ENCODE measurements around the gene TPM1. TPM values are rescaled to one million over a fixed set of nuclear protein-coding genes. Genes with fewer than 3 reads are reported as not detected.

Gene TPM1
- total RNA-seq, 1 experiment from 2014 or later: 748 TPM

DNA sequence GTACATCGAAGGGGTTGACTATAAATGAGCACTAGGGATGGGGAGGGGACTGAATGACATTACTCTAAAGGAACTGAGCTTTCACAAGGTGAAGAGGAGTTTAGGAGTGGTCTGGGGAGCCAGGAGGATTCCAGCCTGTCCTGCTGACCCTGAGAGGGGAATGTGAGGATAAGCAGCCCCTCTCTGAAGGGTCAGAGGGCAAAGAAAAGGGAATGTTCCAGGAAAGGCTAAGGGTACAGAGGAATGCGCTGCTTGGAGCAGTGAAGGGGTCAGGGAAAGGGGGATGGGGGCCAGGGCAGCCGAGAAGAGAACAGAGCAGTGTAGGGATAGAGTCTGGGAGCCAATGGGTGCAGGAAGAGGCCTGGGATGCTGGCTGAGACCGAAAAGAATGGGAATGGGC, 28.0 kb upstream of the TPM1 start:
- Histone ChIP-seq H3K27ac (ENCODE audit: insufficient read length, low read depth, low read length) (no peak overlapping the region), H2BK20ac (ENCODE audit: low read depth, low read length, poor library complexity, severe bottlenecking) (no peak overlapping the region), H2BK15ac (ENCODE audit: low read depth, low read length) (no peak overlapping the region), H2BK120ac (ENCODE audit: low read depth, low read length, poor library complexity, severe bottlenecking) (no peak overlapping the region), H3K23me2 (ENCODE audit: insufficient read length, low read depth, low read length, poor library complexity, severe bottlenecking) (no peaks in the 10 kb centered on the region), H3K4me1 (ENCODE audit: insufficient read depth, low read length) (no peaks in the 10 kb centered on the region; the same call in 1 of the 2 replicates), H3T11ph (ENCODE audit: low read length) (no peak overlapping the region), H2BK5ac (ENCODE audit: insufficient read length, low read length) (no peak overlapping the region), H2AK5ac (ENCODE audit: insufficient read length, low read length) (no peak overlapping the region), H2AFZ (ENCODE audit: low read length) (no peak overlapping the region), H3K4ac (ENCODE audit: low read depth, low read length) (no peak overlapping the region), H3K14ac (ENCODE audit: insufficient read depth, low read length) (no peak overlapping the region), H4K5ac (ENCODE audit: insufficient read length, low read depth, low read length) (no peak overlapping the region), H4K20me1 (ENCODE audit: control insufficient read depth, insufficient read depth, insufficient read length) (no peaks in the 10 kb centered on the region), H3K27me3 (ENCODE audit: insufficient read depth, low read length) (no peaks in the 10 kb centered on the region), H3K79me2 (ENCODE audit: insufficient read depth, low read length) (no peaks in the 10 kb centered on the region), H3K18ac (ENCODE audit: insufficient read length, low read depth, low read length) (no peak overlapping the region), H3K56ac (ENCODE audit: insufficient read length, low read depth, low read length) (no peak overlapping the region), H3K9me3 (ENCODE audit: control insufficient read depth, low read depth, low read length) (no peaks in the 10 kb centered on the region), H4K8ac (replicated peaks; ENCODE audit: insufficient read length, low read depth, low read length) (no peak overlapping the region), H3K79me1 (ENCODE audit: insufficient read depth, low read depth, low read length, poor library complexity, severe bottlenecking) (no peaks in the 10 kb centered on the region), H2BK12ac (ENCODE audit: insufficient read length, low read depth, low read length) (no peak overlapping the region), H3K9ac (ENCODE audit: extremely low read depth, insufficient read length, low read length) (no peak overlapping the region), H4K91ac (ENCODE audit: insufficient read length, low read depth, low read length) (no peak overlapping the region), H3K4me2 (ENCODE audit: insufficient read depth, insufficient read length, low read length) (no peak overlapping the region), H3K23ac (ENCODE audit: insufficient read length, low read depth, low read length) (no peak overlapping the region)
- Mint-ChIP-seq H3K4me1 (peaks cover 11 to 22% of the 10 kb centered on the region in 2 experiments), H3K36me3 (ENCODE audit: insufficient read depth in 1 of 3, low read depth in 3 of 3) (peaks cover 0 to 17% (median 2%) of the 10 kb centered on the region in 3 experiments; a peak in 3 of 7 replicates), H3K27me3 (ENCODE audit: low read depth) (peaks cover 2% of the 10 kb centered on the region), H3K27ac (no peak overlapping the region; a peak in 1 of 7 replicates), H3K4me3 (no peak overlapping the region), H3K9me3 (peaks cover 9 to 16% of the 10 kb centered on the region in 2 experiments)
- DNase-seq: no peak
- TF ChIP-seq, protein P1, sequence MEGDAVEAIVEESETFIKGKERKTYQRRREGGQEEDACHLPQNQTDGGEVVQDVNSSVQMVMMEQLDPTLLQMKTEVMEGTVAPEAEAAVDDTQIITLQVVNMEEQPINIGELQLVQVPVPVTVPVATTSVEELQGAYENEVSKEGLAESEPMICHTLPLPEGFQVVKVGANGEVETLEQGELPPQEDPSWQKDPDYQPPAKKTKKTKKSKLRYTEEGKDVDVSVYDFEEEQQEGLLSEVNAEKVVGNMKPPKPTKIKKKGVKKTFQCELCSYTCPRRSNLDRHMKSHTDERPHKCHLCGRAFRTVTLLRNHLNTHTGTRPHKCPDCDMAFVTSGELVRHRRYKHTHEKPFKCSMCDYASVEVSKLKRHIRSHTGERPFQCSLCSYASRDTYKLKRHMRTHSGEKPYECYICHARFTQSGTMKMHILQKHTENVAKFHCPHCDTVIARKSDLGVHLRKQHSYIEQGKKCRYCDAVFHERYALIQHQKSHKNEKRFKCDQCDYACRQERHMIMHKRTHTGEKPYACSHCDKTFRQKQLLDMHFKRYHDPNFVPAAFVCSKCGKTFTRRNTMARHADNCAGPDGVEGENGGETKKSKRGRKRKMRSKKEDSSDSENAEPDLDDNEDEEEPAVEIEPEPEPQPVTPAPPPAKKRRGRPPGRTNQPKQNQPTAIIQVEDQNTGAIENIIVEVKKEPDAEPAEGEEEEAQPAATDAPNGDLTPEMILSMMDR (conservative IDR thresholded peaks at IDR 0.05): no peak
- no CpG with 5 or more reads among the region's 4 CpGs for WGBS (ENCODE audit: extremely low coverage, insufficient read length, low lambda C conversion rate)

Data from H9 (cell line).